Activated CD4-positive, alpha-beta T cell treated with anti-CD3 and anti-CD28 coated beads, Interleukin-2, amount 50 U/mL, for 24 hours (primary cell): ENCODE data around the gene CYP8B1.

ENCODE experiments used
- DNase-seq, 2 donors: peaks; one replicate each; pipeline ENCODE4 v3.0.0-alpha.2; 2020; ENCODE audit warnings: low read depth in 1 of 2, low spot score in 1 of 2

Gene CYP8B1

GRCh38 chr3:42853739-42854302, 21.9 kb downstream of the CYP8B1 start:
- no peak for DNase-seq

- DNase-seq, result no peak
Measured at GRCh38 chr3:42853056-42853455, 22.6 kb downstream of the CYP8B1 start.

GRCh38 chr3:42852441-42852840, 23.2 kb downstream of the CYP8B1 start:
- DNase-seq, result no peak

GRCh38 chr3:42851228-42851834, 24.3 kb downstream of the CYP8B1 start:
- DNase-seq, result no peak

- no peak for DNase-seq
Measured at GRCh38 chr3:42850263-42850662, 25.4 kb downstream of the CYP8B1 start.

- no peak for DNase-seq
Measured at GRCh38 chr3:42849017-42849416, 26.7 kb downstream of the CYP8B1 start.

GRCh38 chr3:42847731-42848130, 27.9 kb downstream of the CYP8B1 start:
- DNase-seq, result no peak

GRCh38 chr3:42846685-42847522, 28.8 kb downstream of the CYP8B1 start:
- no peak for DNase-seq

GRCh38 chr3:42844815-42845214, 30.9 kb downstream of the CYP8B1 start:
- no peak for DNase-seq

- DNase-seq, result no peak
Measured at GRCh38 chr3:42844412-42844713, 31.3 kb downstream of the CYP8B1 start.

GRCh38 chr3:42843713-42844411, 31.8 kb downstream of the CYP8B1 start:
- no peak for DNase-seq

GRCh38 chr3:42841332-42841731, 34.3 kb downstream of the CYP8B1 start:
- no peak for DNase-seq

- DNase-seq, result no peak
Measured at GRCh38 chr3:42839616-42840015, 36.1 kb downstream of the CYP8B1 start.

GRCh38 chr3:42838571-42838970, 37.1 kb downstream of the CYP8B1 start:
- no peak for DNase-seq

- no peak for DNase-seq
Measured at GRCh38 chr3:42836150-42837123, 39.2 kb downstream of the CYP8B1 start.

- DNase-seq, result peak; percentile 39 to 68
Measured at GRCh38 chr3:42831321-42831713, 44.4 kb downstream of the CYP8B1 start.

- no peak for DNase-seq
Measured at GRCh38 chr3:42830437-42831320, 45.0 kb downstream of the CYP8B1 start.

- no peak for DNase-seq
Measured at GRCh38 chr3:42829628-42830436, 45.8 kb downstream of the CYP8B1 start.

GRCh38 chr3:42829083-42829627, 46.5 kb downstream of the CYP8B1 start:
- no peak for DNase-seq
